Endodermal cell (in vitro differentiated cells): ENCODE data around the gene AHDC1. TPM values are rescaled to one million over a fixed set of nuclear protein-coding genes. Genes with fewer than 3 reads are reported as not detected.
A peak's percentile ranks its signal among the peaks of the same experiment; 100 is the strongest.

ENCODE experiments used
- DNase-seq: peaks from one replicate; pipeline ENCODE4 v3.0.0-alpha.2; 2017
- H3K27ac ChIP-seq: 2 replicates; pipeline ENCODE4 v1.5.1; 2013; ENCODE audit warnings: mild to moderate bottlenecking, low read depth, low read length, moderate library complexity
- H3K27me3 ChIP-seq: 2 replicates; pipeline ENCODE4 v1.6.1; 2013; ENCODE audit warnings: mild to moderate bottlenecking, low read length, moderate library complexity; ENCODE audit not compliant: insufficient read depth, control insufficient read depth, poor library complexity, severe bottlenecking
- H3K36me3 ChIP-seq: 2 replicates; pipeline ENCODE4 v1.7.0; 2013; ENCODE audit warnings: mild to moderate bottlenecking, low read length, moderate library complexity; ENCODE audit not compliant: control insufficient read depth, insufficient read depth
- H3K4me1 ChIP-seq: one replicate; pipeline ENCODE4 v1.7.0; 2013; ENCODE audit warnings: low read length; ENCODE audit not compliant: control insufficient read depth, insufficient read depth
- H3K4me3 ChIP-seq: 2 replicates; pipeline ENCODE4 v1.5.1; 2013; ENCODE audit warnings: mild to moderate bottlenecking, low read length, moderate library complexity
- H3K9ac ChIP-seq: 2 replicates; pipeline ENCODE4 v1.6.1; 2013; ENCODE audit warnings: mild to moderate bottlenecking, low read length, moderate library complexity; ENCODE audit not compliant: poor library complexity, severe bottlenecking; ENCODE audit errors: extremely low read depth
- H3K9me3 ChIP-seq: 2 replicates; pipeline ENCODE4 v1.6.1; 2013; ENCODE audit warnings: mild to moderate bottlenecking, low read length, moderate library complexity; ENCODE audit not compliant: control insufficient read depth
- H3K27ac Mint-ChIP-seq: 2 replicates; pipeline ENCODE4 v1.8.0; 2020; ENCODE audit warnings: mixed read lengths
- H3K27me3 Mint-ChIP-seq: 2 replicates; pipeline ENCODE4 v1.8.0; 2021; ENCODE audit warnings: mild to moderate bottlenecking, mixed read lengths; ENCODE audit not compliant: insufficient read depth
- H3K36me3 Mint-ChIP-seq: 2 replicates; pipeline ENCODE4 v1.8.0; 2020; ENCODE audit warnings: low read depth, mixed read lengths
- H3K4me1 Mint-ChIP-seq: 2 replicates; pipeline ENCODE4 v1.8.0; 2020; ENCODE audit warnings: mixed read lengths
- H3K4me3 Mint-ChIP-seq: 2 replicates; pipeline ENCODE4 v1.8.0; 2020; ENCODE audit warnings: mild to moderate bottlenecking, moderate library complexity, mixed read lengths
- H3K9me3 Mint-ChIP-seq: 2 replicates; pipeline ENCODE4 v1.8.0; 2020; ENCODE audit warnings: mild to moderate bottlenecking, mixed read lengths
- CTCF ChIP-seq: fragments of 200-600 bp; sonication (generic); conservative IDR thresholded peaks from 2 replicates; pipeline ENCODE4 v1.5.0; 2021; ENCODE audit warnings: antibody characterized with exemption, mild to moderate bottlenecking
- WGBS, 2 experiments: methylation state at CpG; one replicate each; pipeline versions ENCODE4 v1.1.5 to v1.1.7; 2013; ENCODE audit warnings: missing lambda C conversion rate in 2 of 2, mixed read lengths in 1 of 2; ENCODE audit not compliant: insufficient coverage in 1 of 2, insufficient read length in 1 of 2; 5-methylcytosine and 5-hydroxymethylcytosine counted together
- total RNA-seq, 2 donors: library from RNA; stranded (reverse); fragmentation: NEBNext Ultra II Directional in 1 of 2; extraction: Animal tissue kit (Norgen Biotek cat#: 25700) in 1 of 2; gene quantifications; 2 replicates in 1 of 2; 3 replicates in 1 of 2; pipeline ENCODE4 v1.2.1, GENCODE V29; 2021

The AHDC1 gene
- total RNA-seq, 2 donors from 2014 or later: 39.3 to 41.2 TPM

- Mint-ChIP-seq H3K9me3 (no peaks in the 10 kb centered on the region), H3K27me3 (no peaks in the 10 kb centered on the region), H3K27ac (peak overlapping the region; percentile 77), H3K36me3 (peaks cover 35% of the 10 kb centered on the region), H3K4me1 (peaks cover 20% of the 10 kb centered on the region), H3K4me3 (no peak overlapping the region)
- H3K9me3 ChIP-seq: no peaks in the 10 kb centered on the region
- H3K4me3 ChIP-seq: no peak overlapping the region
- no peak for TF ChIP-seq CTCF
- H3K9ac ChIP-seq: no peak overlapping the region
- no peak for DNase-seq
- H3K36me3 ChIP-seq: peaks cover 10% of the 10 kb centered on the region
- peaks cover 5% of the 10 kb centered on the region for H3K4me1 ChIP-seq
- 87 to 95% methylated on average over 5 of the region's 5 CpGs for WGBS, 2 experiments
- H3K27ac ChIP-seq: no peak overlapping the region
- H3K27me3 ChIP-seq: no peaks in the 10 kb centered on the region
Measured at GRCh38 chr1:27545271-27545670, 58.7 kb downstream of the AHDC1 start.

- peak overlapping the region; percentile 77 for H3K27ac Mint-ChIP-seq
- Histone ChIP-seq H3K9ac (no peak overlapping the region), H3K27ac (no peak overlapping the region), H3K4me3 (no peak overlapping the region), H3K27me3 (no peaks in the 10 kb centered on the region), H3K36me3 (peaks cover 10% of the 10 kb centered on the region), H3K9me3 (no peaks in the 10 kb centered on the region), H3K4me1 (peaks cover 5% of the 10 kb centered on the region)
- no peaks in the 10 kb centered on the region for H3K27me3 Mint-ChIP-seq
- WGBS, 2 experiments: 92 to 95% methylated on average over 6 to 7 of the region's 7 CpGs
- no peaks in the 10 kb centered on the region for H3K9me3 Mint-ChIP-seq
- TF ChIP-seq CTCF: no peak
- H3K36me3 Mint-ChIP-seq: peaks cover 35% of the 10 kb centered on the region
- H3K4me3 Mint-ChIP-seq: no peak overlapping the region
- H3K4me1 Mint-ChIP-seq: peaks cover 22% of the 10 kb centered on the region
- no peak for DNase-seq
Measured at GRCh38 chr1:27544834-27545233, 59.1 kb downstream of the AHDC1 start.

DNA sequence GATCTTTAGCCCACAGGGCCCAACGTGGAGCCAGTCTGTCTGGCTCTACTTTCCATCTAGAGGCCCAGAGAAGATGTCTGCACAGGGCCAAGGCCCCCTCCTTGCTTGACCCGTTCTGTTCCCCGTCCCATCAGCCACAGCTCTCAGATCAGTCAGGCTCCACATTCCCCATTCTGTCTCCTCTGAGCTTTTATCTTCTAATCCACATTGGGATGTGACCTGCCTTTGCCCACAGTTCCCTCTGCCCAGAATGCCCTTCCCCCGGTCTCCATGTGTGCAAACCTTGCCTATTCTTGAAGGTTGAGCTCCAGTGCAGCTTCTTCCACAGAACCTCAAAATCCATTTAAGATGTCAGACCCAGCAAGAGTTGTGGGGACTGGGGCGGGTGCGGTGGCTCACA is 60.7 kb downstream of the AHDC1 start:
- peak overlapping the region; percentile 65 for H3K27ac ChIP-seq
- H3K27me3 Mint-ChIP-seq: no peaks in the 10 kb centered on the region
- no peaks in the 10 kb centered on the region for H3K9me3 Mint-ChIP-seq
- no peak overlapping the region for H3K4me3 ChIP-seq
- peak overlapping the region; percentile 90 for H3K27ac Mint-ChIP-seq
- no peak for DNase-seq
- no peaks in the 10 kb centered on the region for H3K9me3 ChIP-seq
- H3K4me1 ChIP-seq: peaks cover 5% of the 10 kb centered on the region
- H3K4me1 Mint-ChIP-seq: peaks cover 24% of the 10 kb centered on the region
- no peak overlapping the region for H3K9ac ChIP-seq
- no peak overlapping the region for H3K4me3 Mint-ChIP-seq
- H3K27me3 ChIP-seq: no peaks in the 10 kb centered on the region
- H3K36me3 Mint-ChIP-seq: peaks cover 33% of the 10 kb centered on the region
- 86 to 88% methylated on average over 6 of the region's 6 CpGs for WGBS, 2 experiments
- no peak for TF ChIP-seq CTCF
- peaks cover 10% of the 10 kb centered on the region for H3K36me3 ChIP-seq
